GM12801 (cell line): ENCODE measurements around the gene BEND6.

ENCODE experiments used
- CTCF ChIP-seq: IDR thresholded peaks from one replicate; pipeline ENCODE4 v1.5.1; 2011; ENCODE audit warnings: control low read depth; ENCODE audit not compliant: insufficient read length; ENCODE audit errors: extremely low read depth

BEND6 gene

GRCh38 chr6:57021086-57021720 is 66.3 kb downstream of the BEND6 start:
- no peak for TF ChIP-seq CTCF

GRCh38 chr6:57024321-57024720 is 69.4 kb downstream of the BEND6 start:
- no peak for TF ChIP-seq CTCF

GRCh38 chr6:57024775-57025174 is 69.9 kb downstream of the BEND6 start:
- TF ChIP-seq CTCF: no peak

- TF ChIP-seq CTCF: no peak
These were observed 71.1 kb downstream of the BEND6 start for GRCh38 chr6:57026001-57026400.

GRCh38 chr6:57027301-57027700 is 72.4 kb downstream of the BEND6 start:
- no peak for TF ChIP-seq CTCF

GRCh38 chr6:57029213-57029612 is 74.3 kb downstream of the BEND6 start:
- TF ChIP-seq CTCF: no peak

GRCh38 chr6:57033228-57033627 is 78.3 kb downstream of the BEND6 start:
- no peak for TF ChIP-seq CTCF

- TF ChIP-seq CTCF: no peak
These were observed 80.6 kb downstream of the BEND6 start for GRCh38 chr6:57035549-57035948.
